ENCODE results near the gene TBX21.
A peak's percentile ranks its signal among the peaks of the same experiment; 100 is the strongest.

The TBX21 gene

DNA sequence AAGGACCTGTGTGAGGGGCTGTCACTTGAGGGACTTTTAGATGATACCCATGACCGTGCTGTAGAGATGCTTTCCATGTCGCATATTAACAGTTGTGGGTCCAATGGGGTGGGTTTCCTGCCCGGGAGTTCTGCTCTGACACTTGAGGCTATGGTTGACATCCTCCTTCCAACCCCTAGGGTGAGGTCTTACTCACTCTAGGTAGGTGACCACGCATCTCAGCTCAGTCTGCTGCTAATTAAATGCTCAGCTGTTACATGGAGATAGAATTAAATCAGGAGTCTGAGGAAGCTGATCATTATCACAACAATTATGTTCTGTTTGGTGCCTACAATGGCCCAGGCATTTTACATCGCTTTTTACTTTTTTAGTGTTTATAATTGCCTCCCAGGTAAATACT is 48.4 kb downstream of the TBX21 start:
- Histone ChIP-seq H4K12ac (ENCODE audit: low read depth, low read length) (no peak overlapping the region), H4K91ac (ENCODE audit: low read depth, low read length) (no peak overlapping the region), H3K4me3 (ENCODE audit: low read depth, low read length) (no peak overlapping the region), H3K4ac (ENCODE audit: low read depth, low read length) (no peak overlapping the region), H2AFZ (ENCODE audit: insufficient read depth, low read length, poor library complexity) (no peak overlapping the region), H3K14ac (ENCODE audit: low read length) (no peak overlapping the region), H3K36me3 (ENCODE audit: control insufficient read depth in 1 of 2, insufficient read depth in 2 of 2, low read length in 2 of 2) (no peaks in the 10 kb centered on the region), H4K8ac (ENCODE audit: low read depth, low read length) (no peak overlapping the region), H2BK12ac (ENCODE audit: low read length) (no peak overlapping the region), H3K23ac (ENCODE audit: low read length) (no peak overlapping the region), H3K9me3 (ENCODE audit: insufficient read depth, low read depth, low read length) (no peaks in the 10 kb centered on the region), H3K27ac (ENCODE audit: low read depth, low read length) (no peak overlapping the region), H3K79me2 (ENCODE audit: control insufficient read depth, insufficient read depth, low read length, poor library complexity) (no peaks in the 10 kb centered on the region), H3K4me1 (ENCODE audit: control insufficient read depth in 1 of 2, insufficient read depth in 2 of 2, low read length in 2 of 2) (no peaks in the 10 kb centered on the region), H2BK120ac (ENCODE audit: insufficient read depth, low read length, poor library complexity) (no peak overlapping the region), H3K27me3 (ENCODE audit: insufficient read depth, low read length) (peaks cover 5% of the 10 kb centered on the region), H2BK5ac (ENCODE audit: low read depth, low read length, poor library complexity) (no peak overlapping the region), H3K18ac (ENCODE audit: low read length) (no peak overlapping the region), H3K4me2 (ENCODE audit: low read length) (no peak overlapping the region), H3K9ac (ENCODE audit: low read length) (no peak overlapping the region), H2AK5ac (ENCODE audit: low read length) (no peak overlapping the region), H3K79me1 (ENCODE audit: low read length) (no peaks in the 10 kb centered on the region)
- no CpG with 5 or more reads among the region's 5 CpGs for WGBS (ENCODE audit: extremely low coverage, insufficient coverage, insufficient read length)
- DNase-seq = no peak

DNA sequence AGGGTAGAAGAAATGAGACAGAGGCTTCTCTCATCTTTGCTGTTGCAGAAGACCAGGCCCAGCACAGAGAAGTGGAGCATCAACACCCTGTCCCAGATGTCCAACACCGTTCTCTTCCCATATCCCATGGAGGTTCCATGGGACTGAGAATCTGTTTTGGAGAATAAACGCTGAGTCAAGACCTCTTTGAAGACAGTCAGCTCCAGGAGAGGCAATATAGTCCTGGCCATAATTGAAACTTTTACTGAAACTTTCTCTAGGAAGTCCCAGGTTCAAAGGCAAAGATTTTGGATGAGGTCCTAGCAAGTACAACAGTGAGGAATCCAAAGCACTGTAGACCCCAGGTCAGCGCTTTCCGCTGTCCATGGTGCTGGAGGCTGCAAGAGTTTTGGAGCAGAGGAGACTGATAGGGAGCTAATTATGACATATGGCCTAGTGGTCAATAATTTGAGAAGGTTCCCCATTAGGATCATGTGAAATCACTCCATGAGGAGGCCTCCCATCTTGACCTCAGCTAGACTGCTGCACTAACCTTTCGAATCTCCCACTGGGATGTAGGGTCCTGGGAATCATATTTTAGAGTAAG is 52.6 kb downstream of the TBX21 start:
- Histone ChIP-seq H4K91ac (ENCODE audit: low read depth, low read length) (no peak overlapping the region), H3K4me2 (ENCODE audit: low read length) (no peak overlapping the region), H3K4ac (ENCODE audit: low read depth, low read length) (no peak overlapping the region), H2AFZ (ENCODE audit: insufficient read depth, low read length, poor library complexity) (no peak overlapping the region), H3K9me3 (ENCODE audit: insufficient read depth, low read depth, low read length) (no peaks in the 10 kb centered on the region), H2BK120ac (ENCODE audit: insufficient read depth, low read length, poor library complexity) (no peak overlapping the region), H3K27ac (ENCODE audit: low read depth, low read length) (no peak overlapping the region), H4K12ac (ENCODE audit: low read depth, low read length) (no peak overlapping the region), H3K9ac (ENCODE audit: low read length) (no peak overlapping the region), H3K14ac (ENCODE audit: low read length) (no peak overlapping the region), H3K23ac (ENCODE audit: low read length) (no peak overlapping the region), H3K4me3 (ENCODE audit: low read depth, low read length) (no peak overlapping the region), H2AK5ac (ENCODE audit: low read length) (no peak overlapping the region), H2BK12ac (ENCODE audit: low read length) (no peak overlapping the region), H3K79me1 (ENCODE audit: low read length) (no peaks in the 10 kb centered on the region), H3K4me1 (ENCODE audit: control insufficient read depth in 1 of 2, insufficient read depth in 2 of 2, low read length in 2 of 2) (peaks cover 2 to 5% of the 10 kb centered on the region in 2 experiments), H3K36me3 (ENCODE audit: control insufficient read depth in 1 of 2, insufficient read depth in 2 of 2, low read length in 2 of 2) (no peaks in the 10 kb centered on the region), H2BK5ac (ENCODE audit: low read depth, low read length, poor library complexity) (no peak overlapping the region), H3K79me2 (ENCODE audit: control insufficient read depth, insufficient read depth, low read length, poor library complexity) (no peaks in the 10 kb centered on the region), H3K18ac (ENCODE audit: low read length) (no peak overlapping the region), H4K8ac (ENCODE audit: low read depth, low read length) (no peak overlapping the region), H3K27me3 (ENCODE audit: insufficient read depth, low read length) (peaks cover 15% of the 10 kb centered on the region)
- peak in 1 of 2 donors; percentile 25 for DNase-seq
- WGBS (ENCODE audit: extremely low coverage, insufficient coverage, insufficient read length) = no CpG with 5 or more reads among the region's 5 CpGs

DNA sequence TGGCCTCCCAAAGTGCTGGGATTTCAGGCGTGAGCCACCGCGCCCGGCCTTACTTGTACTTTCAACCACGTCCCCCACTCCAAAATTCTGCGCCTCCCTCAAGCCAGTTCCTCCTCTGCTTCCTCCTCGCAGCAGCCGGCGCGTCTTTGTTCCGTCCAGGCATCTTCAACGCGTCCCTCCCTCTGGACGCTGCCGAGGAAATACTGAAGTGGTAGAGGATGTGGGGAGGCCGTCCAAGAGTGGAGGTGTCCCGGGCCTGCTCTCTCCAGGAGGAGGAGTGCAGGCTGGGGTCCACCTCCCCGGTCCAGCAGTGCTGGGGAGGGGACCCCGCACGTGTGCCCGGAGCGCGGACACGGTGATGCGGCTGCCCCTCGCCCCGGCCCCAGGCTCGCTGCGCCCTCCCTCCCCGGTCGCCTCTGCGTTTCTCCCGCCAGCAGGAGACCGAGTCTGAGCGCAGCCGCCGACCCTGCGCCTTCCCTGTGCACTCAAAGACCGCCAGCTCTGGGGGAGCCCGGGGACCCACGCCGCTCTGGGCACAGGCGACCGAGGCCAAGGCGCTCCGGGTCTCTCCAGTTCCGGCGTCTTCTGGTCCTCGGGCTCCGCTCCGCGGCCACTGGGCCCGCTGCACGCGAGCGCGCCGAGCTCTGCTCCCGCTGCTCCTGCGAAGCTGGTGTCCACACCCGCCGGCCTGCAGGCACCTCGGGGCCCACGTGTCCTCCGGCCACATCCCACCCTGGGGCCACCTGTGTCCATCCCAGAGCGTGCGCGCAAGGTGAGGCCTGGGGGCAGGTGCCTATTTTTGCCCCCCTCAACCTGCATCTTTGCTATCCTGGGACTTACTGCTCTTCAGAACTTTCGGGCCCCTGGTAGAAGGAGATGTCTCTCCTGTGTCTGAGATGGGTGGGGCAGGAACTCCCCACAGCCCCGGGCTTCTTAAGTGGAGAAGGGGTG is 56.9 kb downstream of the TBX21 start:
- H3K4ac ChIP-seq (ENCODE audit: low read depth, low read length) = no peak overlapping the region

GRCh38 chr17:47791025-47791424 is 58.0 kb downstream of the TBX21 start:
- Histone ChIP-seq H2BK120ac (ENCODE audit: insufficient read depth, low read length, poor library complexity) (no peak overlapping the region), H3K79me1 (ENCODE audit: low read length) (no peaks in the 10 kb centered on the region), H3K4me2 (ENCODE audit: low read length) (no peak overlapping the region), H4K91ac (ENCODE audit: low read depth, low read length) (no peak overlapping the region), H3K4me3 (ENCODE audit: low read depth, low read length) (no peak overlapping the region), H4K12ac (ENCODE audit: low read depth, low read length) (no peak overlapping the region), H3K9ac (ENCODE audit: low read length) (no peak overlapping the region), H3K36me3 (ENCODE audit: control insufficient read depth in 1 of 2, insufficient read depth in 2 of 2, low read length in 2 of 2) (no peaks in the 10 kb centered on the region), H3K4me1 (ENCODE audit: control insufficient read depth in 1 of 2, insufficient read depth in 2 of 2, low read length in 2 of 2) (peaks cover 2 to 5% of the 10 kb centered on the region in 2 experiments), H2BK5ac (ENCODE audit: low read depth, low read length, poor library complexity) (no peak overlapping the region), H3K23ac (ENCODE audit: low read length) (no peak overlapping the region), H3K79me2 (ENCODE audit: control insufficient read depth, insufficient read depth, low read length, poor library complexity) (no peaks in the 10 kb centered on the region), H3K9me3 (ENCODE audit: insufficient read depth, low read depth, low read length) (no peaks in the 10 kb centered on the region), H2AK5ac (ENCODE audit: low read length) (no peak overlapping the region), H3K4ac (ENCODE audit: low read depth, low read length) (no peak overlapping the region), H3K14ac (ENCODE audit: low read length) (no peak overlapping the region), H3K18ac (ENCODE audit: low read length) (no peak overlapping the region), H3K27ac (ENCODE audit: low read depth, low read length) (no peak overlapping the region), H4K8ac (ENCODE audit: low read depth, low read length) (no peak overlapping the region), H2BK12ac (ENCODE audit: low read length) (no peak overlapping the region), H2AFZ (ENCODE audit: insufficient read depth, low read length, poor library complexity) (no peak overlapping the region), H3K27me3 (ENCODE audit: insufficient read depth, low read length) (peaks cover 17% of the 10 kb centered on the region)
- no CpG with 5 or more reads among the region's 3 CpGs for WGBS (ENCODE audit: extremely low coverage, insufficient coverage, insufficient read length)
- DNase-seq = no peak

More for the DNA sequence above, 56.9 kb downstream of the TBX21 start:
- H3K27me3 ChIP-seq (ENCODE audit: insufficient read depth, low read length) = peaks cover 17% of the 10 kb centered on the region
- H3K18ac ChIP-seq (ENCODE audit: low read length) = no peak overlapping the region
- no peak overlapping the region for H2BK12ac ChIP-seq (ENCODE audit: low read length)
- H2AFZ ChIP-seq (ENCODE audit: insufficient read depth, low read length, poor library complexity) = peak overlapping the region; percentile 25
- H3K27ac ChIP-seq (ENCODE audit: low read depth, low read length) = no peak overlapping the region
- H3K79me2 ChIP-seq (ENCODE audit: control insufficient read depth, insufficient read depth, low read length, poor library complexity) = no peaks in the 10 kb centered on the region
- H3K79me1 ChIP-seq (ENCODE audit: low read length) = no peaks in the 10 kb centered on the region
- H4K8ac ChIP-seq (ENCODE audit: low read depth, low read length) = no peak overlapping the region
- no peak overlapping the region for H2BK120ac ChIP-seq (ENCODE audit: insufficient read depth, low read length, poor library complexity)
- no peak overlapping the region for H3K14ac ChIP-seq (ENCODE audit: low read length)
- H3K23ac ChIP-seq (ENCODE audit: low read length) = no peak overlapping the region
- H3K36me3 ChIP-seq (ENCODE audit: control insufficient read depth in 1 of 2, insufficient read depth in 2 of 2, low read length in 2 of 2) = no peaks in the 10 kb centered on the region
- H3K4me1 ChIP-seq (ENCODE audit: control insufficient read depth in 1 of 2, insufficient read depth in 2 of 2, low read length in 2 of 2) = peaks cover 2 to 5% of the 10 kb centered on the region in 2 experiments
- H3K4me3 ChIP-seq (ENCODE audit: low read depth, low read length) = no peak overlapping the region
- peak in 1 of 2 donors; percentile 52 for DNase-seq
- no peak overlapping the region for H3K9ac ChIP-seq (ENCODE audit: low read length)
- H3K9me3 ChIP-seq (ENCODE audit: insufficient read depth, low read depth, low read length) = no peaks in the 10 kb centered on the region
- H4K12ac ChIP-seq (ENCODE audit: low read depth, low read length) = no peak overlapping the region
- H2BK5ac ChIP-seq (ENCODE audit: low read depth, low read length, poor library complexity) = no peak overlapping the region
- H4K91ac ChIP-seq (ENCODE audit: low read depth, low read length) = no peak overlapping the region
- no CpG with 5 or more reads among the region's 70 CpGs for WGBS (ENCODE audit: extremely low coverage, insufficient coverage, insufficient read length)
- H3K4me2 ChIP-seq (ENCODE audit: low read length) = peak overlapping the region; percentile 65
- H2AK5ac ChIP-seq (ENCODE audit: low read length) = no peak overlapping the region

Measured in trophoblast cell (in vitro differentiated cells and primary cell).